ENCODE data around the gene MKLN1. TPM values are rescaled to one million over a fixed set of nuclear protein-coding genes. Genes with fewer than 3 reads are reported as not detected.

The MKLN1 gene
- total RNA-seq, 1 experiment from 2014 or later, result 90.2 TPM

DNA sequence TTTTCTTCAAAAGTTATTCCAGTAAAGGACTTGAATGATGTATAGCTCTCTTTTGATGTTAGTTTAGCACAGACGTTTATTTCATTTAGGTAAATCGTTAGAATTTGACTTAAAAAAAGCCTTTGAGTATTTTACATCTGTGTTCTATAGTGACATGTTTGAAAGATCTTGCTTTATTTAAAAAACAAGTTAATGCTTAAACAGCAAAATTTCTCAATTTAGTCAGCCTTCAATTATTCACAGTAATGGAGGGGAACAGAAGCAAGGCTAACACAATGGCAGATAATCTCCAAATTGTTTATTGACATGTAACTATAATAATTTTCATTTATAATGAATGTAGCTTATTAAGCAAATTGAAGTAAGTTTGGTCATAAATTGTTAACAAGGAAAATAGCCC lies 63.5 kb downstream of the MKLN1 start:
- Histone ChIP-seq H3K4me1 (ENCODE audit: insufficient read depth, low read length, poor library complexity, severe bottlenecking) (peaks cover 5% of the 10 kb centered on the region), H3K4me3 (ENCODE audit: low read depth, low read length, poor library complexity, severe bottlenecking) (no peak overlapping the region), H3K36me3 (ENCODE audit: insufficient read depth, low read length, poor library complexity, severe bottlenecking) (no peaks in the 10 kb centered on the region), H3K27me3 (replicated peaks; ENCODE audit: insufficient read depth, low read depth, low read length, poor library complexity) (no peaks in the 10 kb centered on the region), H3K27ac (ENCODE audit: low read depth, low read length, poor library complexity, severe bottlenecking) (no peak overlapping the region), H3K9me3 (ENCODE audit: low read depth, low read length, poor library complexity, severe bottlenecking) (no peaks in the 10 kb centered on the region)
- ChIA-PET POLR2A (ENCODE audit: low non-redundant PET) (no interaction called here), CTCF (interaction anchor here (0.7 kb wide), 1 partner anchor 504 kb away, joined by 3 read pairs; no protein-coding TSS in a partner anchor)
- intact Hi-C loops (cut with micrococcal nuclease; ENCODE audit: unreplicated experiment), result no loop called here
- no peak for DNase-seq (ENCODE audit: low spot score)
- TF ChIP-seq, protein P1, sequence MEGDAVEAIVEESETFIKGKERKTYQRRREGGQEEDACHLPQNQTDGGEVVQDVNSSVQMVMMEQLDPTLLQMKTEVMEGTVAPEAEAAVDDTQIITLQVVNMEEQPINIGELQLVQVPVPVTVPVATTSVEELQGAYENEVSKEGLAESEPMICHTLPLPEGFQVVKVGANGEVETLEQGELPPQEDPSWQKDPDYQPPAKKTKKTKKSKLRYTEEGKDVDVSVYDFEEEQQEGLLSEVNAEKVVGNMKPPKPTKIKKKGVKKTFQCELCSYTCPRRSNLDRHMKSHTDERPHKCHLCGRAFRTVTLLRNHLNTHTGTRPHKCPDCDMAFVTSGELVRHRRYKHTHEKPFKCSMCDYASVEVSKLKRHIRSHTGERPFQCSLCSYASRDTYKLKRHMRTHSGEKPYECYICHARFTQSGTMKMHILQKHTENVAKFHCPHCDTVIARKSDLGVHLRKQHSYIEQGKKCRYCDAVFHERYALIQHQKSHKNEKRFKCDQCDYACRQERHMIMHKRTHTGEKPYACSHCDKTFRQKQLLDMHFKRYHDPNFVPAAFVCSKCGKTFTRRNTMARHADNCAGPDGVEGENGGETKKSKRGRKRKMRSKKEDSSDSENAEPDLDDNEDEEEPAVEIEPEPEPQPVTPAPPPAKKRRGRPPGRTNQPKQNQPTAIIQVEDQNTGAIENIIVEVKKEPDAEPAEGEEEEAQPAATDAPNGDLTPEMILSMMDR (conservative IDR thresholded peaks at IDR 0.05; ENCODE audit: low read depth, low read length), result no peak
- no peak for TF ChIP-seq EZH2 (IDR thresholded peaks at IDR 0.05; ENCODE audit: borderline replicate concordance, low read depth, low read length, poor library complexity, severe bottlenecking)
- no TSS peak for BruUV-seq (replicated peaks)

DNA sequence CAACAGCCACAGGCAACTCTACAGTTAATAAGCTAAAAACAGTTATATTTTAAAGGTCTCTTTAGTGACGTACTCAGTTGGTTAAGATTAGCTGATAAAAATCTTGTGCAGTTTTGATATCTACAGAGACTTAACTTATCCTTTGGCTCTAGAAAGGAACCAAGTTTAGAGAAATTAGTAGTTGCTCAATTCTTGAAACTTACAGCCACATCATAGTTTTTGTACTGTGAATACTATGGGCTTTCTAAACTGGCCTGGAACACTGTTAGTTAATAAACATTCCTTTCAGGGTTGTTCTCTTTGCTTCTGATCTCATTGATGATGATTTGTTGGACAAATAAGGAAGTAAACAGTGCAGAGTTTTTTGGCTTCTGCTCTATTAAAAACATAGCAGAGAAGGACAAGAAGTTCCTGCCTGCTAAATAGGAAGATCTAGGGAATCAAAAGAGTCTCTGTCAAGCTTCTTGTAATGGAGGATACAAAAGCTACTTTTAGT lies 73.1 kb downstream of the MKLN1 start:
- Histone ChIP-seq H3K27ac (ENCODE audit: low read depth, low read length, poor library complexity, severe bottlenecking) (no peak overlapping the region), H3K4me1 (ENCODE audit: insufficient read depth, low read length, poor library complexity, severe bottlenecking) (no peaks in the 10 kb centered on the region), H3K27me3 (replicated peaks; ENCODE audit: insufficient read depth, low read depth, low read length, poor library complexity) (no peaks in the 10 kb centered on the region), H3K9me3 (ENCODE audit: low read depth, low read length, poor library complexity, severe bottlenecking) (peaks cover 16% of the 10 kb centered on the region), H3K4me3 (ENCODE audit: low read depth, low read length, poor library complexity, severe bottlenecking) (no peak overlapping the region), H3K36me3 (ENCODE audit: insufficient read depth, low read length, poor library complexity, severe bottlenecking) (peaks cover 59% of the 10 kb centered on the region)
- ChIA-PET CTCF (no interaction called here), POLR2A (ENCODE audit: low non-redundant PET) (no interaction called here)
- no peak for DNase-seq (ENCODE audit: low spot score)
- intact Hi-C loops (cut with micrococcal nuclease; ENCODE audit: unreplicated experiment), result no loop called here
- TF ChIP-seq EZH2 (IDR thresholded peaks at IDR 0.05; ENCODE audit: borderline replicate concordance, low read depth, low read length, poor library complexity, severe bottlenecking), result no peak
- TF ChIP-seq, protein P1 (conservative IDR thresholded peaks at IDR 0.05; ENCODE audit: low read depth, low read length), result no peak
- BruUV-seq (replicated peaks), result no TSS peak

DNA sequence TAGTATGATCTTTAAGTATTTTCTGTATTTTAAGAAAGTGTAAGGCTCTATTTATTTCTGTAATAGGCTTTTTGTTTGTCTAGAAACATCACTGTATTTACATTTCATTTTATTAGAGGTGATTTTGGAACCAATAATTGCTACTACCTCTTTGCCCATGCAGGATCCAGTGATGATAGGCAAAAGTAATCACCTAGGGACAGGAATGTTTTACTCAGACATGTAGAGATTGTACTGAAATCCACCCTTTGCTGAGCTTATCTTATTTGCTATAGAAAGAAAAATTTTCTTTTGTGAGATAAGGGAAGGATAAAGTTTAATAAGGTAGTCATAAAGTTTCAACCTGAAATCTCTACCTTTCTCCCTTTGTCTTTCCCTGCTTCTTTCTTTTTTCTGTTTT lies 73.5 kb downstream of the MKLN1 start:
- POLR2A ChIA-PET (ENCODE audit: low non-redundant PET), result no interaction called here
- H3K9me3 ChIP-seq (ENCODE audit: low read depth, low read length, poor library complexity, severe bottlenecking), result peaks cover 16% of the 10 kb centered on the region
- H3K4me1 ChIP-seq (ENCODE audit: insufficient read depth, low read length, poor library complexity, severe bottlenecking), result no peaks in the 10 kb centered on the region
- no peak overlapping the region for H3K27ac ChIP-seq (ENCODE audit: low read depth, low read length, poor library complexity, severe bottlenecking)
- TF ChIP-seq, protein P1 (conservative IDR thresholded peaks at IDR 0.05; ENCODE audit: low read depth, low read length), result no peak
- TF ChIP-seq EZH2 (IDR thresholded peaks at IDR 0.05; ENCODE audit: borderline replicate concordance, low read depth, low read length, poor library complexity, severe bottlenecking), result no peak
- CTCF ChIA-PET, result no interaction called here
- intact Hi-C loops (cut with micrococcal nuclease; ENCODE audit: unreplicated experiment), result no loop called here
- H3K27me3 ChIP-seq (replicated peaks; ENCODE audit: insufficient read depth, low read depth, low read length, poor library complexity), result no peaks in the 10 kb centered on the region
- H3K4me3 ChIP-seq (ENCODE audit: low read depth, low read length, poor library complexity, severe bottlenecking), result no peak overlapping the region
- peaks cover 59% of the 10 kb centered on the region for H3K36me3 ChIP-seq (ENCODE audit: insufficient read depth, low read length, poor library complexity, severe bottlenecking)
- BruUV-seq (replicated peaks), result no TSS peak
- DNase-seq (ENCODE audit: low spot score), result no peak
